Keratinocyte (primary cell): ENCODE data around the gene CECR2. TPM values are rescaled to one million over a fixed set of nuclear protein-coding genes. Genes with fewer than 3 reads are reported as not detected.

ENCODE experiments used
- DNase-seq: peaks from one replicate; pipeline ENCODE4 v3.0.0-alpha.2; 2011; ENCODE audit warnings: low read depth, missing footprints, low spot score
- FAIRE-seq: peaks from 2 replicates; lab custom pipeline; 2011; peaks lifted over from hg19 to GRCh38; lab: Jason Lieb, UNC
- H2AFZ ChIP-seq: 2 replicates; pipeline ENCODE4 v1.6.0; 2012; ENCODE audit warnings: low read length, control low read depth, inconsistent platforms; ENCODE audit not compliant: control insufficient read depth
- H3K27ac ChIP-seq: 2 replicates; pipeline ENCODE4 v1.5.1; 2011; ENCODE audit warnings: low read length; ENCODE audit not compliant: control insufficient read depth, insufficient read depth
- H3K27me3 ChIP-seq: 3 replicates; pipeline ENCODE4 v1.6.0; 2011; ENCODE audit warnings: low read length; ENCODE audit not compliant: control insufficient read depth, insufficient read depth; ENCODE audit errors: extremely low read depth
- H3K36me3 ChIP-seq, 2 experiments: 2 replicates in 1 of 2; 3 replicates in 1 of 2; pipeline ENCODE4 v1.5.1; 2011; ENCODE audit warnings: low read length in 2 of 2, mild to moderate bottlenecking in 1 of 2; ENCODE audit not compliant: control insufficient read depth in 2 of 2, insufficient read depth in 2 of 2; ENCODE audit errors: extremely low read depth in 1 of 2
- H3K4me1 ChIP-seq: 3 replicates; pipeline ENCODE4 v1.5.1; 2011; ENCODE audit warnings: low read length; ENCODE audit not compliant: control insufficient read depth, insufficient read depth; ENCODE audit errors: extremely low read depth
- H3K4me2 ChIP-seq: 3 replicates; pipeline ENCODE4 v1.6.0; 2011; ENCODE audit warnings: low read depth, low read length; ENCODE audit not compliant: control insufficient read depth, insufficient read depth; ENCODE audit errors: extremely low read depth
- H3K4me3 ChIP-seq, 3 experiments: fragments of 200-600 bp in 1 of 3; sonication (generic) in 1 of 3; 2 replicates in 2 of 3; 3 replicates in 1 of 3; pipeline ENCODE4 v1.5.1; 2011 to 2016; ENCODE audit warnings: low read length in 3 of 3, mild to moderate bottlenecking in 3 of 3, control low read depth in 2 of 3, inconsistent platforms in 1 of 3, low read depth in 1 of 3, mixed read lengths in 1 of 3, mixed run types in 1 of 3, moderate library complexity in 1 of 3; ENCODE audit not compliant: control insufficient read depth in 2 of 3, insufficient read depth in 2 of 3; ENCODE audit errors: extremely low read depth in 1 of 3
- H3K79me2 ChIP-seq: 2 replicates; pipeline ENCODE4 v1.6.0; 2012; ENCODE audit warnings: low read length; ENCODE audit not compliant: control insufficient read depth, insufficient read depth
- H3K9ac ChIP-seq: 3 replicates; pipeline ENCODE4 v1.6.0; 2011; ENCODE audit warnings: low read length; ENCODE audit not compliant: control insufficient read depth, insufficient read depth; ENCODE audit errors: extremely low read depth
- H3K9me1 ChIP-seq: 3 replicates; pipeline ENCODE4 v1.6.0; 2011; ENCODE audit warnings: low read length; ENCODE audit not compliant: control insufficient read depth, insufficient read depth; ENCODE audit errors: extremely low read depth
- H3K9me3 ChIP-seq: 2 replicates; pipeline ENCODE4 v1.5.1; 2012; ENCODE audit warnings: low read depth, low read length; ENCODE audit not compliant: control insufficient read depth
- H4K20me1 ChIP-seq: 3 replicates; pipeline ENCODE4 v1.6.0; 2011; ENCODE audit warnings: low read length; ENCODE audit not compliant: control insufficient read depth, insufficient read depth; ENCODE audit errors: extremely low read depth
- CTCF ChIP-seq, 3 experiments: IDR thresholded peaks in 1 of 3; conservative IDR thresholded peaks in 1 of 3; optimal IDR thresholded peaks in 1 of 3; 2 replicates in 2 of 3; 3 replicates in 1 of 3; pipeline versions ENCODE3 to v1.5.1; 2011; ENCODE audit warnings: low read length in 3 of 3, mild to moderate bottlenecking in 3 of 3, moderate library complexity in 2 of 3, control low read depth in 1 of 3, inconsistent platforms in 1 of 3; ENCODE audit not compliant: insufficient read depth in 2 of 3; ENCODE audit errors: extremely low read depth in 1 of 3
- EZH2 ChIP-seq: IDR thresholded peaks from one replicate; pipeline ENCODE4 v1.6.1; 2012; ENCODE audit warnings: inconsistent platforms, mild to moderate bottlenecking, low read length, moderate library complexity
- dilution Hi-C: fragments of 300-500 bp; cut with MboI; formaldehyde crosslinking; loops from one replicate; pipeline ENCODE4 v1.7.0; 2020; ENCODE audit warnings: low sequenced_read_pairs; ENCODE audit not compliant: extremely low pct_ligation_motif_present
- polyA plus RNA-seq, 5 experiments: library from polyadenylated mRNA; depleted of rRNA in 3 of 5; stranded (reverse) in 3 of 5; stranded (forward) in 1 of 5; unstranded in 1 of 5; fragments of >200 nt; gene quantifications; 1 replicate in 1 of 5; 2 replicates in 3 of 5; 3 replicates in 1 of 5; pipeline versions ENCODE4 v1.2.1 to v1.2.3, GENCODE V29; 2011 to 2012; ENCODE audit warnings: missing spikeins in 2 of 5, low read depth in 1 of 5, low replicate concordance in 1 of 5

The CECR2 gene
- polyA plus RNA-seq, 1 donor (not counting 4 experiments of a cell fraction or from before 2014, with no cell fraction given), result not detected

- Histone ChIP-seq H3K4me1 (no peaks in the 10 kb centered on the region), H3K9me1 (no peaks in the 10 kb centered on the region), H4K20me1 (no peaks in the 10 kb centered on the region), H3K36me3 (no peaks in the 10 kb centered on the region), H3K9me3 (no peaks in the 10 kb centered on the region), H3K27me3 (no peaks in the 10 kb centered on the region), H3K79me2 (no peaks in the 10 kb centered on the region), H3K27ac (no peak overlapping the region), H2AFZ (no peak overlapping the region), H3K9ac (no peak overlapping the region), H3K4me3 (no peak overlapping the region), H3K4me2 (no peak overlapping the region)
- TF ChIP-seq CTCF (optimal IDR thresholded peaks at IDR 0.05 in 1 of 3, IDR thresholded peaks at IDR 0.05 in 1 of 3, conservative IDR thresholded peaks at IDR 0.05 in 1 of 3; ENCODE audit: extremely low read depth in 1 of 3, insufficient read depth in 2 of 3, low read length in 3 of 3), result no peak
- no peak for TF ChIP-seq EZH2
- DNase-seq, result no peak
- dilution Hi-C loops, result no loop called here
- FAIRE-seq, result no peak
Measured at GRCh38 chr22:17357688-17358087, 11.6 kb upstream of the CECR2 start.

- Histone ChIP-seq H3K4me2 (no peak overlapping the region), H4K20me1 (no peaks in the 10 kb centered on the region), H3K36me3 (no peaks in the 10 kb centered on the region), H3K9me3 (no peaks in the 10 kb centered on the region), H3K4me1 (no peaks in the 10 kb centered on the region), H2AFZ (no peak overlapping the region), H3K79me2 (no peaks in the 10 kb centered on the region), H3K9ac (no peak overlapping the region), H3K4me3 (no peak overlapping the region), H3K9me1 (no peaks in the 10 kb centered on the region), H3K27ac (no peak overlapping the region), H3K27me3 (no peaks in the 10 kb centered on the region)
- FAIRE-seq (no peak), DNase-seq (no peak)
- dilution Hi-C loops, result no loop called here
- TF ChIP-seq CTCF (optimal IDR thresholded peaks at IDR 0.05 in 1 of 3, IDR thresholded peaks at IDR 0.05 in 1 of 3, conservative IDR thresholded peaks at IDR 0.05 in 1 of 3; ENCODE audit: extremely low read depth in 1 of 3, insufficient read depth in 2 of 3, low read length in 3 of 3) (no peak), EZH2 (no peak)
Measured at GRCh38 chr22:17358415-17358814, 10.8 kb upstream of the CECR2 start.
